ENCODE measurements around the gene SPATA31C1. TPM values are rescaled to one million over a fixed set of nuclear protein-coding genes. Genes with fewer than 3 reads are reported as not detected.
"Not testable (repeated sequence)": the region's sequence is repeated elsewhere in the genome, so short reads cannot be mapped to it uniquely, and the experiment has no call there.

Gene SPATA31C1
- total and polyA plus RNA-seq, 7 donors, result not detected

- ATAC-seq; H3K27me3 ChIP-seq (ENCODE audit: insufficient read depth in 3 of 3, low read length in 2 of 3); H3K4me3 ChIP-seq; H3K36me3 ChIP-seq (ENCODE audit: insufficient read depth in 1 of 2, low read depth in 1 of 2); intact Hi-C loops (cut with DNase I); H3K9me3 ChIP-seq; H3K27ac ChIP-seq; DNase-seq; H3K4me1 ChIP-seq: not testable (repeated sequence)
- 82 to 95% (median 86%) methylated on average over 6 to 9 of the region's 12 CpGs for WGBS, 3 donors
These were observed 20.6 kb downstream of the SPATA31C1 start for GRCh38 chr9:87938336-87938735.

GRCh38 chr9:87939096-87939495 lies 21.3 kb downstream of the SPATA31C1 start:
- intact Hi-C loops (cut with DNase I); H3K27ac ChIP-seq; H3K27me3 ChIP-seq (ENCODE audit: insufficient read depth in 3 of 3, low read length in 2 of 3); H3K4me1 ChIP-seq; ATAC-seq; DNase-seq; H3K4me3 ChIP-seq; H3K9me3 ChIP-seq; H3K36me3 ChIP-seq (ENCODE audit: insufficient read depth in 1 of 2, low read depth in 1 of 2): not testable (repeated sequence)
- 85 to 93% (median 89%) methylated on average over 5 to 8 of the region's 8 CpGs for WGBS, 3 donors

- 81 to 87% (median 84%) methylated on average over 20 to 21 of the region's 21 CpGs for WGBS, 3 donors
- no peak for ATAC-seq
- intact Hi-C loops (cut with DNase I), result no loop called here
- no peaks in the 10 kb centered on the region for H3K4me1 ChIP-seq
- no peaks in the 10 kb centered on the region for H3K9me3 ChIP-seq
- no peak for DNase-seq
- no peak for TF ChIP-seq CTCF (IDR thresholded peaks at IDR 0.05)
- no peaks in the 10 kb centered on the region for H3K27me3 ChIP-seq (ENCODE audit: insufficient read depth in 3 of 3, low read length in 2 of 3)
- no peak overlapping the region for H3K27ac ChIP-seq
- no peak overlapping the region for H3K4me3 ChIP-seq
- no peaks in the 10 kb centered on the region for H3K36me3 ChIP-seq (ENCODE audit: insufficient read depth in 1 of 2, low read depth in 1 of 2)
These were observed 26.3 kb downstream of the SPATA31C1 start for GRCh38 chr9:87944096-87944495.

- Histone ChIP-seq H3K4me1 (no peaks in the 10 kb centered on the region), H3K4me3 (no peak overlapping the region), H3K36me3 (ENCODE audit: insufficient read depth in 1 of 2, low read depth in 1 of 2) (no peaks in the 10 kb centered on the region), H3K27me3 (ENCODE audit: insufficient read depth in 3 of 3, low read length in 2 of 3) (no peaks in the 10 kb centered on the region), H3K9me3 (no peaks in the 10 kb centered on the region), H3K27ac (no peak overlapping the region)
- ATAC-seq (no peak), DNase-seq (no peak)
- intact Hi-C loops (cut with DNase I), result no loop called here
- 13 to 45% (median 29%) methylated on average over 13 to 20 of the region's 21 CpGs for WGBS, 3 donors
- no peak for TF ChIP-seq CTCF (IDR thresholded peaks at IDR 0.05)
These were observed 26.9 kb downstream of the SPATA31C1 start for GRCh38 chr9:87944682-87945081.

- no peak overlapping the region for H3K27ac ChIP-seq
- no peak overlapping the region for H3K4me3 ChIP-seq
- no peaks in the 10 kb centered on the region for H3K36me3 ChIP-seq (ENCODE audit: insufficient read depth in 1 of 2, low read depth in 1 of 2)
- no peak for TF ChIP-seq CTCF (IDR thresholded peaks at IDR 0.05)
- no peak for ATAC-seq
- H3K9me3 ChIP-seq, result no peaks in the 10 kb centered on the region
- no peaks in the 10 kb centered on the region for H3K27me3 ChIP-seq (ENCODE audit: insufficient read depth in 3 of 3, low read length in 2 of 3)
- no peaks in the 10 kb centered on the region for H3K4me1 ChIP-seq
- DNase-seq, result no peak
- intact Hi-C loops (cut with DNase I), result loop anchor here in 1 of 2 donors (2.0 to 5.0 kb wide), 2 partner anchors 437 to 629 kb away; partner anchors contain the start of gene SPIN1
- WGBS, 3 donors, result 71 to 93% (median 83%) methylated on average over 1 of the region's 1 CpG
These were observed 32.5 kb downstream of the SPATA31C1 start for GRCh38 chr9:87950296-87950695.
